Activated T-cell treated with anti-CD3 and anti-CD28 coated beads for 1 hour (primary cell): ENCODE data around the gene PDE10A.
"Not testable (repeated sequence)": the region's sequence is repeated elsewhere in the genome, so short reads cannot be mapped to it uniquely, and the experiment has no call there.

Source experiments
- DNase-seq: peaks from one replicate; pipeline ENCODE4 v3.0.0-alpha.2; 2020; ENCODE audit warnings: low read depth

The PDE10A gene

DNA sequence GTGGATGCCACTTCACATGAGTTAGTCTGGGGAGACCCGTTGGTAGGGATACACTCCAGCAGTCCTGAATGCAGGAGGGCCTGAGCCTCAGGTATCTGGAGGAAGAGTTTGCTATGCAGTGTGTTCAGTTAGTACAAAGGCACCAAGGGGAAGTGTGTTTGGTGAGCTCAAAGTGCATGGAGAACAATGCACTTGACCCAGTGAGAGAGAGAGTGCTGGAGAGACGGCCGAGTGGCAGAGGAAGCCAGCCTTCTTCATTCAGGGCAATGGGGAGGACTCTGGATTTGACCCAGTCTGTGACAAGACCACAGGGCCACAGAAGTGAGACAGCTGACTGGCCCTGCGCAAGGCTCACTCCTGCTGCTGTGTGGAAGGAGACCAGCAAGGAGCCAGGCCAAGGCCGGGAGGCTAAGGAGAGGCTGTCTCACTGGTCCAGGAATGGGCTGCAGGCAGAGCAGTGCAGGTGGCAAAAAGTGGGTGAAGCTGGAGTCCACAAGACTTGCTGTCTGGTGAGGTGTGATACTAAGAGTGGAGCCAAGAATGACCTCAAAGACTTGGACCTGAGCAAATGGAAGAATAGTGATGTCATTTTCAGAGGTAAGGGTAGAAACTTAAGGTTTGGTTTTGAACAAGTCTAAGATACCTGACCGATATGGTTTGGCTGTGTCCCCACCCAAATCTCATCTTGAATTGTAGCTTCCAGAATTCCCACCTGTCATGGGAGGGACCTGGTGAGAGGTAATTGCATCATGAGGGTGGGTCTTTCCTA, 38.0 kb downstream of the PDE10A start:
- no peak for DNase-seq

GRCh38 chr6:165621940-165622339, 41.1 kb downstream of the PDE10A start:
- DNase-seq, result no peak

GRCh38 chr6:165618891-165619290, 44.1 kb downstream of the PDE10A start:
- not testable (repeated sequence) for DNase-seq

- DNase-seq, result no peak
Observed at GRCh38 chr6:165618241-165618640, 44.8 kb downstream of the PDE10A start.

DNA sequence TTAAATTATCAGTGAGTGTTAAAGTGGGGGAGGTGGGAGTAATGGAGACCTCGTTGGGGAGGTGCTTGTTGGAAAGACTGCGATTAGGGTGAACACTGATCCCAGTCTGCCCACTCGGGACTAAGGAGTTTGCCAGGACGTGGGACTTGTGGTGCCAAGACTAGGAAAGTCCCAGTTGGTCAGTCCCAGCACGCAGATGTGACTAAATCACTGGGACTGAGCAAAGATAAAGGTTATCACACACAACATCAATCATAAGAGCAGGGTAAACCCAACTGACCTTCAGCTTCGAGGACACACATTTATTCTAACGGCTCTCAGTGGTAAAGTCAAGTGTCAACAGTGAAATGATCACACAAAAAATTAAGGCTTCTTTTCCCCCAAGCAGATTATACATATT, 45.5 kb downstream of the PDE10A start:
- DNase-seq, result no peak

- no peak for DNase-seq
Observed at GRCh38 chr6:165616116-165616515, 46.9 kb downstream of the PDE10A start.

DNA sequence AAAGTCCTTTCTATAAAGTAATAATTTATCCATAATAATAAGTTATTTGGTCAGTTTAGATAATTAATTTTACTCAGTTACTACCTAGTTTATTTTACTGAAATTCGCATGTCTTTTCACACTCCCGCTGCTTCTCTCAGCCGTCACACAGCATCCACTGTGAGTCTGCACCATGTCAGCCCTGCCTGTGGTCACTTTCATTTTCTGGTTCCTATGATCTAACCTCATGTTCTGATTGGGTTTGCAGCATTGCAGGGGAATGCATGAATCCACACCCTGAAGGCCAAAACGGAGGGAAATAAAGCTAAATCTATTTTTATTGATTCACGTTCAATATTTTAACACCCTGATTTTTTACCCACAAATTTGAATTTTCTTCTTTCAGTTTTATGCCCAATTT, 47.4 kb downstream of the PDE10A start:
- no peak for DNase-seq

GRCh38 chr6:165611294-165611693, 51.7 kb downstream of the PDE10A start:
- DNase-seq, result no peak

DNA sequence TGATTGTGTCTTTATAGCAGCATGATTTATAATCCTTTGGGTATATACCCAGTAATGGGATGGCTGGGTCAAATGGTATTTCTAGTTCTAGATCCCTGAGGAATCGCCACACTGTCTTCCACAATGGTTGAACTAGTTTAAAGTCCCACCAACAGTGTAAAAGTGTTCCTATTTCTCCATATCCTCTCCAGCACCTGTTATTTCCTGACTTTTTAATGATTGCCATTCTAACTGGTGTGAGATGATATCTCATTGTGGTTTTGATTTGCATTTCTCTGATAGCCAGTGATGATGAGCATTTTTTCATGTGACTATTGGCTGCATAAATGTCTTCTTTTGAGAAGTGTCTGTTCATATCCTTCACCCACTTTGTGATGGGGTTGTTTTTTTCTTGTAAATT, 54.5 kb downstream of the PDE10A start:
- DNase-seq, result not testable (repeated sequence)

DNA sequence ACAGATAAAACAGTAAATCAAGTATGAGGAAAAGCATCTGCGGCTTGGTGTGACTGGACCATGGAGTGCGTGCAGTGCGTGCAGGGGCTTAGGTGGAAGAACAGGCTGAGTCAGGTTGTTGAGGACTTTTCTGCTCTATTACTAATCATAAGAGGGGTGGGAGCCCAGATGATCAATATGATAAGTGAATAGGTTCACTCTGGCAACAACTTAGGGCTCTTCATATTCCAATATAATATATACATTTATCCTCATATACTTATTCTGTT, 56.4 kb downstream of the PDE10A start:
- no peak for DNase-seq

- DNase-seq, result no peak
Observed at GRCh38 chr6:165605901-165606739, 56.9 kb downstream of the PDE10A start.

- no peak for DNase-seq
Observed at GRCh38 chr6:165605182-165605875, 57.7 kb downstream of the PDE10A start.

- DNase-seq, result no peak
Observed at GRCh38 chr6:165602291-165602690, 60.8 kb downstream of the PDE10A start.

DNA sequence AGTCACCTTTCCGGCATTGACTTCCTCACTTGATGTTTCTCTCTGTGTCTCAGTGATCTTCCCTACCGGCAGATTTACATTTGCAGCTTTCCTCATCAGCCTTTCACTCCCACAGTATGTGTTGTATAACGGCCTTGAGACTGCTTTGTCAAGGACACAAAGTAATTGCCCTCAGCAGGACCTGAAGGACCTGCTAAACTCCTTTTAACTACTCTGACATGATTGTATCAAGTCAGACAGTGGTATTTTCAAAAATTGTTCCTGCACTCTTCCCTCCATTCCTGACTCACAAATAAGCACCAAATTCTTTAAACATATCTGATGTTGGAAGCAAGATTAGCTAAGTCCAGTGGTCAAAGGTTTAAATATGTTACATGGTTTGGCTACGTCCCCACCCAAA, 62.4 kb downstream of the PDE10A start:
- DNase-seq, result no peak

DNA sequence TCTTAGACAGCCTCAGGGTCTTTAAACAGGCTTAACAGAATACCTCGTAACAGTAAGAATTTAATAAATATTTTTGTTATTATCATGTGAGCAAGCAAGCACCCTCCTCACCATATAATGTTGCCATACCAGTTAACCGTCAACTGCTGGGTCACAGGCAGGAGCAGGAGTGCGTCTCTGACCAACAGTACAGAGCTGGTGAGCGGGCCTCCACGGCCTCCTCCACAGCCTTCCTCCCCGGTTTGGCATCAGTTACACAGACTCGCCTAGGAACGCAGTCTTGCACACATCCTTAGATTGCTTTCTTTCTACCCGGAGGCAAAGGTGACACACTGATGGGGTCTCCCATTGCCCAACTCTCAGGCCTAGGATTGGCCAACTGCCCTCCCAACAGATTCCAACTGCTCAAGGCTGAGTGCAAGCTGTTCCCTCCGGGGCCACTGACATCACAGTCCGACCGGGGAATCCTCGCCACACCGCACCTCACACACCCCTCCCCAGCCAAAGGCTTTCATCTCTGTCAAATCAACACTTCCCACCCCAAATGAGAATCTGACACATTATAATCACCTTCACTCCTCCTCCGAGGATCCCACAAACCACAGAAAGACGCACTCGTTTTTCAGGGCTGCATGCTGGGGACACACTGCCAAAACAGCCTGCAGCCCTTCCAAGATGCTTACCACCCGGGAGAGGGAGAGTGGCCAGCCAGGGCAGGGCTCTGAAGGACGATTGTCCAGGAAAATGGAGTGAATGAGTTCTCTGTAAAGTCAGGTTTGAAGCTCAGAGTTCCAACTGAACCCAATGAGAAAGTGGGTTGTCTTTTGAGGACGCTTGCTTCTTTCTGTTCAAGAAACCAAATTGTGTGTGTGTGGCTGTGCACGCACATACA, 63.2 kb downstream of the PDE10A start:
- no peak for DNase-seq

DNA sequence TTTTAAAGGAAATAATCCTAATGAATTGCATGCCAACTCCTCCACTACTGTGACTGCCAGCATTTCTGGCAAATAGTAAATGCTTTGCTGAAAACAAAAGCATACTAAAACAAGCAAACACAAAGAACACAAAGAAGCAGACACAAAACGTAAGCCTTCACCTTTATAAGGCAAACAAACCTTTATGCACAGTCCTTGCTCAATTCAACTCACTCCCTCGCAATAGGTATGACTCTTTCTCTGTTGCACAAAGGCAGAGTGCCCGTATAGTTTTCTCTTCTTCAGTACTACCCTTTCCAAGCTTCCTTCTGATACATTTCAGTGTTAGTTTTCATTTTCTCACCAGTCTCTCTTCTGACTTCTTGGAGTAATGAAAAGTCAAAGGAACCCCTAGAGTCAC, 63.9 kb downstream of the PDE10A start:
- no peak for DNase-seq

DNA sequence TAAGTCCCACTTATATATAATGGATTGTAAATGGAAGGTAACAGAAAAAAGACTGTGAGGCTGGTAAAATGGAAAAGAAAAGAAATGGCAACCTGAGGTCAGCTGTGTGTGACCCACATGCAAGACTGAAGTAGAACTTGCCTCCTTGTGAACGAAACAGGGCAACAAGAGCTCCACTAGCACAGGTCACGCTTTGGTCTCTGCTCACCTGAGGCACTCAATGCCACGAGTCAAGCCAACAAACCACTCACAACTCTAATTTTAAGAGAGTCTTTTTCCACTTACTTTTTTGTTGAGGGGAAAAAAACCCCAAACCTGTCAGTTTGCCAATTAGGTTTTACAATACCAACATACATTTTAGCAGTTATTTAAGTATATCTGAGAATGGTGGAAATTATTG, 65.2 kb downstream of the PDE10A start:
- DNase-seq, result no peak

DNA sequence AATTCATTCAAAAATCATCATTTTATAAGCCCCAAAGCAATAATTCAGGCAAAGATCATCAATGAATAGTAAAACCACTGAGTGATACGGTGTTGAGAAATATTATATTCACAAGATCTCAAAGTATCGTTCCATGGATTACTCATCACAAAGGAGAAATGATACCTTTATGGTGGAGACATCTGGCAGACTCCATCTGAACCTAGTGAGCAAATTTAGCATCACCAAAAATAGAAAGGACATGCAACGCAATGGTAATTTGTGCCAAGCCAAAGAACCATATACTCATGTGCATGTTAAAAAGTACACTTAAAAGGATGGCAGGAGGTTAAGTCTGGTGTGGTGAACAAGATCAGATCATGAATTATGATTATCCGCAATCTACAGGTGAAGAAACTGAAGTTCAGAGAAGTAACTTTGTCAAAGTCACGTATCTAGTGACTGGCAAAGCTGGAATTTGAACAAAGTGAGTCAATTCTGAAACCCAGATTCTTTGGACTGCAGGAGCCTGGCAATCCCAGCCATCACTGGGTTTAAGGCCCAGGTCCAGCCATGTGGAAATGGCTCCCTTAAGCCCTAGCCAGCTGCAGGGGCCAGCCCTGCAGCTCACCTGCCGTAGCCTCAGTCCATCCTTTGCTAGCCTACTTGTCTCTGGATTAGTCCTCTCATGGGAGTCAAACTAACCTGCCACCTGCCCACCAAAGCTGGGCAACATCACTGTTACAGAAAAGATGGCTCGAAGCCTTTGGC, 68.3 kb downstream of the PDE10A start:
- DNase-seq, result no peak

DNA sequence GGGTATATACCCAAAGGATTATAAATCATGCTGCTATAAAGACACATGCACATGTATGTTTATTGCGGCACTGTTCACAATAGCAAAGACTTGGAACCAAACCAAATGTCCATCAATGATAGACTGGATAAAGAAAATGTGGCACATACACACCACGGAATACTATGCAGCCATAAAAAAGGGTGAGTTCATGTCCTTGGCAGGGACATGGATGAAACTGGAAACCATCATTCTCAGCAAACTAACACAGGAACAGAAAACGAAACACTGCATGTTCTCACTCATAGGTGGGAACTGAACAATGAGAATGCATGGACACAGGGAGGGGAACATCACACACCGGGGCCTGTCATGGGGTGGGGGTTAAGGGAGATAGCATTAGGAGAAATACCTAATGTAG, 70.1 kb downstream of the PDE10A start:
- DNase-seq, result not testable (repeated sequence)

- DNase-seq, result no peak
Observed at GRCh38 chr6:165588515-165588914, 74.5 kb downstream of the PDE10A start.

DNA sequence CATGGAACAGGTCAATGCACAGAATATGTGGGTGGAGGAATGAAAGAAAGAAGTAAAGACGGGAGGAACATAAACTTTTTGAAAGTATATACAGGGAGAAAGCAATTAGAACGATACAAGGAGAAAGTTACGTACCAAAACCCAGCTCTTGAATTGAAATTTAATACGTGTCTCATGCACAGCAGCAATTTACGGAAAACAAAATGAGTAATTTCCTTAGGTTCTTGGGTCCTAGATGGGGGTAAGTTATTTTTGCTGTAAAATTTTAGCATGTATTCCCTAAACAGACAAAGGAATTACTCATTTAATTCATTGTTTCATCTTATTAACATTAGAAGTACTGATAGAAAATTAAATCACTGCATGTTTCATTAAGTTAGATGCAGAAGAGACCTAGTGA, 75.8 kb downstream of the PDE10A start:
- no peak for DNase-seq
